ENCODE results near the gene PHC1. TPM values are rescaled to one million over a fixed set of nuclear protein-coding genes. Genes with fewer than 3 reads are reported as not detected.

Gene PHC1
- total RNA-seq, 4 donors from 2014 or later, result 4.6 to 14.9 (median 11.0) TPM

DNA sequence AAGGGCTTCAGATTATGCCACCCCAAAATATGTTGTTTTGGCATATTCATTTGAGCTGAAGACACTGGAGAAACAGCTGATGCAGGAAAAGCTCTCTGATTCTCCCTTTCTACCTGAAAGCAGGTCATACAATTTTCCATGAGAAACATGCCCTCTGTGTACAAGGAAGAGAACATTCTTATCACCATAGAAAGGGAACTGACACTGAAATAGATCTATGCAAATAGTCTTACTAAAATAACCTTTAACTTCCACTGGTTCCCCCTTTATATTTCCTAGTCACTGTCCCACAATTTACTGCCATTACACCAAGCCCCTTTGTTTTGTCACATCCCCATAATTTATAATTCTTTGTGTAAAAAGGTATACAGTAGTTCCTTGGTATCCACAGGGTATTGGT lies 9.6 kb upstream of the PHC1 start:
- TF ChIP-seq POLR2A (IDR thresholded peaks at IDR 0.05), result no peak
- TF ChIP-seq, protein P1, sequence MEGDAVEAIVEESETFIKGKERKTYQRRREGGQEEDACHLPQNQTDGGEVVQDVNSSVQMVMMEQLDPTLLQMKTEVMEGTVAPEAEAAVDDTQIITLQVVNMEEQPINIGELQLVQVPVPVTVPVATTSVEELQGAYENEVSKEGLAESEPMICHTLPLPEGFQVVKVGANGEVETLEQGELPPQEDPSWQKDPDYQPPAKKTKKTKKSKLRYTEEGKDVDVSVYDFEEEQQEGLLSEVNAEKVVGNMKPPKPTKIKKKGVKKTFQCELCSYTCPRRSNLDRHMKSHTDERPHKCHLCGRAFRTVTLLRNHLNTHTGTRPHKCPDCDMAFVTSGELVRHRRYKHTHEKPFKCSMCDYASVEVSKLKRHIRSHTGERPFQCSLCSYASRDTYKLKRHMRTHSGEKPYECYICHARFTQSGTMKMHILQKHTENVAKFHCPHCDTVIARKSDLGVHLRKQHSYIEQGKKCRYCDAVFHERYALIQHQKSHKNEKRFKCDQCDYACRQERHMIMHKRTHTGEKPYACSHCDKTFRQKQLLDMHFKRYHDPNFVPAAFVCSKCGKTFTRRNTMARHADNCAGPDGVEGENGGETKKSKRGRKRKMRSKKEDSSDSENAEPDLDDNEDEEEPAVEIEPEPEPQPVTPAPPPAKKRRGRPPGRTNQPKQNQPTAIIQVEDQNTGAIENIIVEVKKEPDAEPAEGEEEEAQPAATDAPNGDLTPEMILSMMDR (IDR thresholded peaks at IDR 0.05), result no peak
- intact Hi-C loops (cut with DNase I; ENCODE audit: low total_unique reads), result no loop called here
- DNase-seq (ENCODE audit: low spot score in 2 of 2), result no peak
- H3K4me3 ChIP-seq (ENCODE audit: low read depth, poor library complexity, severe bottlenecking), result no peak overlapping the region

DNA sequence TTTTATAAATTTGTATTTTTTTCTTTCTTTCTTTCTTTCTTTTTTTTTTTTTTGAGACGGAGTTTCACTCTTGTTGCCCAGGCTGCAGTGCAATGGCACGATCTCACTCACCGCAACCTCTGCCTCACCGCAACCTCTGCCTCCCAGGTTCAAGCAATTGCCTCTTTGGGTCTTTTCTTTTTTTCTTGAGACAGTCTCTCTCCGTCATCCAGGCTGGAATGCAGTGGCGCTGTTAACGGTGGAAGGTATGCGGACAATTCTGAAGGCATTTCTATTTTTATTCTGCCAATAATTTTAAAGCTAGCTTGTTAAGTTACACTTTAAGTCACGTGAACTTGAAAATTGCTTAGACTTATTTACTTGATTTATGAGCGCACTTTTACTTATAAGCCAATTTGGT lies 8.8 kb upstream of the PHC1 start:
- DNase-seq (ENCODE audit: low spot score in 2 of 2), result no peak
- 58% methylated on average over 10 of the region's 10 CpGs for WGBS, 2 donors
- intact Hi-C loops (cut with DNase I; ENCODE audit: low total_unique reads), result no loop called here

DNA sequence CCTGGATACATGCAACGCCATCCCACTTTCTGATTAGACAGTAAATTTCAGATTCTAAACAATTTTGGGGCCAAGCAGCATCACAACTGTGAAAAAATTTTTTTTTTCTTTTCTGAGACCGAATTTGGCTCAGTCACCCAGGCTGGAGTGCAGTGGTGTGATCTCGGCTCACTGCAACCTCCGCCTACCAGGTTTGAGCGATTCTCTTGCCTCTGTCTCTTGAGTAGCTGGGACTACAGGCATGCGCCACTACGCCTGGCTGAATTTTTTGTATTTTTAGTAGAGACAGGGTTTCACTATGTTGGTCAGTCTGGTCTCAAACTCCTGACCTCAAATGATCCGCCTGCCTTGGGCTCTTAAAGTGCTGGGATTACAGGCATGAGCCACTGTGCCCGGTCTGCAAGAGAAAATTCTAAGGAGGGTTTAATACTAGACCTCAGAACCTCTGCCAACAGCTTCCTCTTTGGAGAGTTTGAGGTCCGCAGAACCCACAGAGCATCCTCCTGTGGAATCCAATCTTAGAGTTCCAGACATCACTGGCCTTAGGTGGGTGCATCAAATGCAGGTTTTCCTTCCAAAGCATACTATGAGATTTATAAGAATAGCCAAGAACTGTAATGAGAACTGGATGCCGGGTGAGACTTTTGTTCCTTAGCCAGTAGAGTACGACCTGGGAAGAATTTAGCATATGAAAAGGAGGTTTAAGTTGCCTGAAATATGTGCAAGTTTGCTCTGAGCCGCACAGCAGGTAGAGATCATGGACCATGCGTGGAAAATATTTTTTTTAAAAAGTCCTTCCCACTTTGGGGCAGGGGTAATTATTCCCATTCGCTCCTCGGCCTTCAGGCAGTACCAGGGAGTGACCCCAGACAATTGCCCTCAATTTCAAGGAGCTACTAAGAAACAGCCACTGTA lies 7.8 kb upstream of the PHC1 start:
- no peak for DNase-seq (ENCODE audit: low spot score in 2 of 2)
- TF ChIP-seq, protein P1 (IDR thresholded peaks at IDR 0.05), result no peak
- TF ChIP-seq POLR2A (IDR thresholded peaks at IDR 0.05), result no peak
- 82 to 83% methylated on average over 16 of the region's 16 CpGs for WGBS, 2 donors
- intact Hi-C loops (cut with DNase I; ENCODE audit: low total_unique reads), result no loop called here
- no peak overlapping the region for H3K4me3 ChIP-seq (ENCODE audit: low read depth, poor library complexity, severe bottlenecking)

More for the DNA sequence above, 8.8 kb upstream of the PHC1 start:
- no peak overlapping the region for H3K4me3 ChIP-seq (ENCODE audit: low read depth, poor library complexity, severe bottlenecking)
- no peak for TF ChIP-seq POLR2A (IDR thresholded peaks at IDR 0.05)
- TF ChIP-seq, protein P1 (IDR thresholded peaks at IDR 0.05), result no peak

DNA sequence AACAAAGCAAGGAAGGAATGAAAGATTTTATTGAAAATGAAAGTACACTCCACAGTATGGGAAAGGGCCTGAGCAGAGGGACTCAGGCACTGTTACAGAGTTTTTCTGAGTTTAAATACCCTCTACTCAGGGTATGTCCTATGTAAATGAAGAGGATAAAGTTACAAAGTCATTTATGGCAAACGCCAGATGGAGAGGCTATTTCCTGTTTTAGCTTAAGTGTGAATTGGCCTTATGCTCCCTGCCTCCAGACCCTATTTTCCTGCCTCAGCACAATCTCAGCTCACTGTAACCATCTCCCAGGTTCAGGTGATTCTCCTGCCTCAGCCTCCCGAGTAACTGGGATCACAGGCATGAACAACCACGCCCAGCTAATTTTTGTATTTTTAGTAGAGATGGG lies 6.8 kb upstream of the PHC1 start:
- 88 to 92% methylated on average over 3 of the region's 3 CpGs for WGBS, 2 donors
- no peak for DNase-seq (ENCODE audit: low spot score in 2 of 2)

DNA sequence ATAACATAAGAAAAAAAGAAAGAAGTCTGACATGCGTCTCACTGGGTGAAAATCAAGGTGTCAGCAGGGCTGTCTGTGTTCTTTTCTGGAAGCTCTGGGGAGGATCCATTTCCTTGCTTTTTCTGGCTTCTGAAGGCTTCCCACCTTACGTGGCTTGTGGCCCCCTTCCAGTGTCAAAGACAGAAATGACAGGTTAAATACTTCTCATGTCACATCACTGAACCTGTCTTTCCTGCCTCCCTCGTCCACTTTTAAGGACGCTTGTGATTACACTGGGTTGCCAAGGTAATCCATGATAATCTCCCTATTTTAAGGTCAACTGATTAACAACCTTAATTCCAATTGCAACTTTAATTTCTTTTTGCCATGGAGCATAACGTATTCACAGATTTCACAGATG lies 4.6 kb upstream of the PHC1 start:
- TF ChIP-seq, protein P1 (IDR thresholded peaks at IDR 0.05), result no peak
- no peak for TF ChIP-seq POLR2A (IDR thresholded peaks at IDR 0.05)
- WGBS, 2 donors, result 88 to 91% methylated on average over 5 of the region's 5 CpGs
- no peak overlapping the region for H3K4me3 ChIP-seq (ENCODE audit: low read depth, poor library complexity, severe bottlenecking)
- intact Hi-C loops (cut with DNase I; ENCODE audit: low total_unique reads), result no loop called here
- DNase-seq (ENCODE audit: low spot score in 2 of 2), result no peak

More for the DNA sequence above, 6.8 kb upstream of the PHC1 start:
- TF ChIP-seq, protein P1 (IDR thresholded peaks at IDR 0.05), result no peak
- no peak for TF ChIP-seq POLR2A (IDR thresholded peaks at IDR 0.05)
- intact Hi-C loops (cut with DNase I; ENCODE audit: low total_unique reads), result no loop called here
- H3K4me3 ChIP-seq (ENCODE audit: low read depth, poor library complexity, severe bottlenecking), result no peak overlapping the region

Data from lower leg skin (tissue), 4 donors.